Smooth muscle cell of the brain vasculature (primary cell): ENCODE results near the gene TBX5.

Source experiments
- DNase-seq: peaks from one replicate; pipeline ENCODE4 v3.0.0-alpha.2; 2012; ENCODE audit warnings: low read depth, low spot score

TBX5 gene

GRCh38 chr12:114320968-114321367 lies 85.0 kb downstream of the TBX5 start:
- no peak for DNase-seq

- no peak for DNase-seq
These were observed 85.8 kb downstream of the TBX5 start for GRCh38 chr12:114320101-114320500.

DNA sequence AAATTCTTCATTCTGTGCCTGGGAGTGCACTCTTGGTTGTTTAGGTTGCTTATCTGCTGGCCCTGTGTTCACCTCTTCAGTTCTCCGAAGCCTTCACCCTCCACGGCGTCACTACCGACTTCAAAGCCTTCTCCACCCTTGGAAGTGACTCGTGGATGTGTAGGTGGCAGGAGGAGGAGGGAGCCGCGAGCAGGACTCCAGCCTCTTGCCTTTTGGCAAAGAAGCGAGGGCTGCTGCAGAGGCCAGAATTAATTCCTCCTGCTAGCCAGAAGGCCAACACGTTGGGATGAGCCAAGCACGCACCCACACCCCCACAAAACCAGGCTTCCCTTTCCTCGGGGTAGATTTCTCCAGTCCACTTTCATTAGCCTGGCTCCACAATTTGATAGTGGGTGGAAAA lies 86.5 kb downstream of the TBX5 start:
- DNase-seq = no peak

- DNase-seq = no peak
These were observed 87.0 kb downstream of the TBX5 start for GRCh38 chr12:114318984-114319383.

DNA sequence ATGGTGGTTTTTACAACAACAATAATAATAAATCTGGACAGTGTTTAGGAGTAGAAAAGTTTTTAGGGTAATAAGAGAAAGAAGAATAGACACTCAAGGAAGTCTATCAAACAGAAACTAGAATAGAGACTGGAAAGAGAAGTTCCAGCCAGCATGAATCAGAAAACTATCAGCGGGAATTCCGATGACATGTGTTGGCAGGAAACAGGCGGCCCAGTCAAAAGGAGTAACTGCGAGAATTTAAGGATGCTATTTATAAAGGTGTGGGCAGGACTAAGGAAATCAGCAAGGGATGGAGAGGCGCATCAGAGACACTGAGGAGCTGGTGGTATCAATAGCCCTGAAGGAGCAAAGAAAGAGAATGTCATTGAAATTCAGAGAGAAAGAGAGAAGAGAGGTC lies 89.9 kb downstream of the TBX5 start:
- DNase-seq = no peak

DNA sequence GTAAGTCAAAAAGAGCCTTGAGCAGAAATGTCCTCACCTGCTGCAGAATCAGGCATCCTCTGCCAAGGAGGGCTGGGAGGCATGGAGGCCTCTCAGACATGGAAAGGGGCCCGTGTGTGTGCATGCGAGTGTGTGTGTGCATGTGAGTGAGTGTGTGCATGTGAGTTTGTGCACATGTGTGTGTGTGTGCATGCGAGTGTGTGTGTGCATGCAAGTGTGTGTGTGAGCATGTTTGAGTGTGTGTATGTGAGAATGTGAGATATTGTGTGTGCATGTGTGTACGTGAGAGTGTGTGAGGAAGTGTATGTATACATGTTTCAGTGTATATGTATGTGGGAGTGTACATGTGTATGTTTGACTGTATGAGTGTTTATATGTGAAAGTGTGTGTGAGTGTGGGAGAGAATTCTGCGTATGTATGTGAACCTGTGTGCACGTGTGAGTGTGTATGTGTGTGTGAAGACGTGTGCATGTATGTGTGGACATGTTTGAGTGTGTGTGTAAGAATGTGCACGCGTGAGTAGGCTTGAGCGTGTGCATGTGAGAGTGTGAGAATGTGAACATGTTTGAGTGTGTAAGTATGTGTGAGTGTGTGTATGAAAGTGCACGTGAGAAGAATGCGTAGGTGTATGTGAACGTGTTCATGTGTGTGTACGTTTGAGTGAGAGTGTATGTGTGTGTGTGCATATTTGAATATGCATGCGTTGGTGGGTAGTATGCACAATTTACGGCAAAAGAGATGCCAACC lies 90.8 kb downstream of the TBX5 start:
- no peak for DNase-seq

GRCh38 chr12:114314403-114314802 lies 91.5 kb downstream of the TBX5 start:
- no peak for DNase-seq

DNA sequence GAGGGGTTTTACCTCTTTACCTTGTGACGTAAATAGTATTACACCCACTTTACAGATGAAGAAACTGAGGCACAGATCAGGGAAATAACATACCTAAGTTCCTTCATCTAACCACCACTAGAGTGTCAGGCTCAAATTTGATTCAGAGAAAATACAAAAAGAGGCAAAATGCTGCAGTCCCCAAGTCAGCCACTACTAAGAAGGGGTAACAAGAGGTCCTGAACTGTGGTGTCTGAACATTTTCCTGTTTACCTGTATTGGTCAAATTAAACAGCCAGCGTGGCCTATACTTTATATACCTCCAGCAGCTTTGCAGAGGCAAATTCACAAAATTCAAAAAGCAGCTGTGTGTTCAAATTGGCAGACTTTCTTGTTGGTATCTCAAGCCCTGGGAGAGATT lies 92.0 kb downstream of the TBX5 start:
- DNase-seq = no peak

- no peak for DNase-seq
These were observed 94.0 kb downstream of the TBX5 start for GRCh38 chr12:114311974-114312373.

- no peak for DNase-seq
These were observed 99.3 kb downstream of the TBX5 start for GRCh38 chr12:114306646-114307045.

DNA sequence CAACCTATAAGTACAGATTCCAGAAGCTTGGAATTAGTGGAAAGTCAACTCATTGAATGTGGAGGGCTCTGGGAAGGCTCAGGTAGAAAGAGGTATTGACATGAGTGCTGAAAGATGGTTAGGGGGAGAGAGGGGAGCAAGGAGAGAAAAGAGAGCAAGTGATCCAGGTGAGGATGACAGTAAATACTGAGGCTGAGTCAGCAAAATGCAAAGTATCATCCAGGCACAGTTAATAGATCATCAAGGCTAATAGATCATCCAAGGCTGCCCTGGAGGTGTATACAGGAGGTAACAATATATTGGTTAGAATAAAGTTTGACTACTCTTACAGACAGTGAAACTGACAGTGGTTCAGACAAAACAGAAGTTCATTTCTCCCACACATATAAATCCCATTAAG lies 100.5 kb downstream of the TBX5 start:
- no peak for DNase-seq
